HepG2 (cell line): ENCODE measurements around the gene TADA3. TPM values are rescaled to one million over a fixed set of nuclear protein-coding genes. Genes with fewer than 3 reads are reported as not detected.

Source experiments
- CENPT ChIP-seq: sonication (generic); formaldehyde crosslinking; IDR thresholded peaks from 2 replicates; pipeline ENCODE4 v1.8.0; 2022; ENCODE audit warnings: low read depth, mild to moderate bottlenecking, moderate library complexity, missing genetic modification reagents
- MIXL1 ChIP-seq: IDR thresholded peaks from 2 replicates; pipeline ENCODE4 v1.6.1; 2016
- PRDM15 ChIP-seq: sonication (generic); formaldehyde crosslinking; IDR thresholded peaks from 2 replicates; pipeline ENCODE4 v1.4.0; 2020; ENCODE audit warnings: missing genetic modification reagents
- PRPF4 ChIP-seq: fragments of 200-400 bp; formaldehyde crosslinking; IDR thresholded peaks from 2 replicates; pipeline ENCODE4 v1.6.1; 2016; ENCODE audit warnings: low read length, low read depth; ENCODE audit not compliant: poor library complexity, severe bottlenecking
- ZBTB21 ChIP-seq: sonication (generic); formaldehyde crosslinking; IDR thresholded peaks from 2 replicates; pipeline ENCODE4 v1.4.0; 2020; ENCODE audit warnings: missing genetic modification reagents
- ZNF101 ChIP-seq: sonication (generic); formaldehyde crosslinking; IDR thresholded peaks from 2 replicates; pipeline ENCODE4 v1.4.0; 2020; ENCODE audit warnings: mild to moderate bottlenecking, low read depth, missing genetic modification reagents, borderline replicate concordance
- ZNF20 ChIP-seq: sonication (generic); formaldehyde crosslinking; IDR thresholded peaks from 2 replicates; pipeline ENCODE4 v1.4.0; 2020; ENCODE audit warnings: mild to moderate bottlenecking, moderate library complexity, missing genetic modification reagents
- ZNF407 ChIP-seq: sonication (generic); formaldehyde crosslinking; IDR thresholded peaks from one replicate; pipeline ENCODE4 v1.5.1; 2020; ENCODE audit warnings: mild to moderate bottlenecking, missing genetic modification reagents; ENCODE audit errors: not compliant biosample characterization
- ZNF839 ChIP-seq: sonication (generic); formaldehyde crosslinking; IDR thresholded peaks from 2 replicates; pipeline ENCODE4 v1.4.0; 2020; ENCODE audit warnings: missing genetic modification reagents, mild to moderate bottlenecking, borderline replicate concordance
- polyA plus RNA-seq, 8 experiments: library from polyadenylated mRNA; depleted of rRNA in 3 of 8; stranded (reverse) in 7 of 8; unstranded in 1 of 8; fragments of >200 nt; fragmentation: Illumina TruSeq in 4 of 8; extraction: Trizol in 4 of 8; gene quantifications; 2 replicates each; pipeline versions ENCODE4 v1.2.1 to v1.2.3, GENCODE V29; 2011 to 2016; ENCODE audit warnings: low read depth in 4 of 8, missing spikeins in 1 of 8, mixed read lengths in 1 of 8; ENCODE audit not compliant: insufficient read depth in 1 of 8
- total RNA-seq, 5 experiments: library from RNA; depleted of rRNA; stranded (reverse); fragments of >200 nt; fragmentation: Illumina TruSeq; extraction: Trizol; gene quantifications; 2 replicates each; pipeline ENCODE4 v1.2.3, GENCODE V29; 2016; ENCODE audit warnings: low read depth in 1 of 5
- TF ChIP-seq, protein P1 (sequence below): sonication (generic); formaldehyde crosslinking; IDR thresholded peaks from 2 replicates; pipeline ENCODE4 v1.5.0; 2020; ENCODE audit warnings: mild to moderate bottlenecking, missing genetic modification reagents
- TF ChIP-seq, protein P2 (sequence below): sonication (generic); formaldehyde crosslinking; IDR thresholded peaks from 2 replicates; pipeline ENCODE4 v1.5.1; 2020; ENCODE audit warnings: missing genetic modification reagents, mild to moderate bottlenecking, borderline replicate concordance

The TADA3 gene
- total and polyA plus RNA-seq, 2 of the 13 experiments (the other 11 are each of a cell fraction or from before 2014, with no cell fraction given) = 32.1 to 37.1 TPM

- no peak for TF ChIP-seq ZNF407 (CRISPR knock-in tag)
- TF ChIP-seq, protein P1, sequence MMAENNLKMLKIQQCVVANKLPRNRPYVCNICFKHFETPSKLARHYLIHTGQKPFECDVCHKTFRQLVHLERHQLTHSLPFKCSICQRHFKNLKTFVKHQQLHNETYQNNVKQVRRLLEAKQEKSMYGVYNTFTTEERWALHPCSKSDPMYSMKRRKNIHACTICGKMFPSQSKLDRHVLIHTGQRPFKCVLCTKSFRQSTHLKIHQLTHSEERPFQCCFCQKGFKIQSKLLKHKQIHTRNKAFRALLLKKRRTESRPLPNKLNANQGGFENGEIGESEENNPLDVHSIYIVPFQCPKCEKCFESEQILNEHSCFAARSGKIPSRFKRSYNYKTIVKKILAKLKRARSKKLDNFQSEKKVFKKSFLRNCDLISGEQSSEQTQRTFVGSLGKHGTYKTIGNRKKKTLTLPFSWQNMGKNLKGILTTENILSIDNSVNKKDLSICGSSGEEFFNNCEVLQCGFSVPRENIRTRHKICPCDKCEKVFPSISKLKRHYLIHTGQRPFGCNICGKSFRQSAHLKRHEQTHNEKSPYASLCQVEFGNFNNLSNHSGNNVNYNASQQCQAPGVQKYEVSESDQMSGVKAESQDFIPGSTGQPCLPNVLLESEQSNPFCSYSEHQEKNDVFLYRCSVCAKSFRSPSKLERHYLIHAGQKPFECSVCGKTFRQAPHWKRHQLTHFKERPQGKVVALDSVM = peak; percentile 60; the same call in 1 of the 2 replicates
- TF ChIP-seq, protein P2, sequence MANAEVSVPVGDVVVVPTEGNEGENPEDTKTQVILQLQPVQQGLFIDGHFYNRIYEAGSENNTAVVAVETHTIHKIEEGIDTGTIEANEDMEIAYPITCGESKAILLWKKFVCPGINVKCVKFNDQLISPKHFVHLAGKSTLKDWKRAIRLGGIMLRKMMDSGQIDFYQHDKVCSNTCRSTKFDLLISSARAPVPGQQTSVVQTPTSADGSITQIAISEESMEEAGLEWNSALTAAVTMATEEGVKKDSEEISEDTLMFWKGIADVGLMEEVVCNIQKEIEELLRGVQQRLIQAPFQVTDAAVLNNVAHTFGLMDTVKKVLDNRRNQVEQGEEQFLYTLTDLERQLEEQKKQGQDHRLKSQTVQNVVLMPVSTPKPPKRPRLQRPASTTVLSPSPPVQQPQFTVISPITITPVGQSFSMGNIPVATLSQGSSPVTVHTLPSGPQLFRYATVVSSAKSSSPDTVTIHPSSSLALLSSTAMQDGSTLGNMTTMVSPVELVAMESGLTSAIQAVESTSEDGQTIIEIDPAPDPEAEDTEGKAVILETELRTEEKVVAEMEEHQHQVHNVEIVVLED (CRISPR knock-in tag) = no peak
- no peak for TF ChIP-seq ZNF839 (CRISPR knock-in tag)
- TF ChIP-seq CENPT (CRISPR knock-in tag) = no peak
- no peak for TF ChIP-seq ZBTB21 (CRISPR knock-in tag)
- TF ChIP-seq PRPF4 = no peak
- no peak for TF ChIP-seq PRDM15 (CRISPR knock-in tag)
- TF ChIP-seq ZNF20 (CRISPR knock-in tag) = no peak
- no peak for TF ChIP-seq ZNF101
- TF ChIP-seq MIXL1 (CRISPR knock-in tag) = 0 out of 2 replicates have a peak, but pooled peaks have one; percentile 13
Measured at GRCh38 chr3:9769426-9770275, 22.6 kb downstream of the TADA3 start, which contains the start of gene CAMK1 (continued).
